ENCODE measurements around the gene CPSF6. TPM values are rescaled to one million over a fixed set of nuclear protein-coding genes. Genes with fewer than 3 reads are reported as not detected.

Gene CPSF6
- total and polyA plus RNA-seq, 12 donors = 13.2 to 52.0 (median 41.4) TPM

GRCh38 chr12:69278814-69279782, 39.7 kb downstream of the CPSF6 start:
- TF ChIP-seq CTCF (IDR thresholded peaks at IDR 0.05) (no peak), POLR2A (IDR thresholded peaks at IDR 0.05) (no peak)
- Histone ChIP-seq H3K27ac (no peak overlapping the region), H3K36me3 (replicated peaks in 1 of 2) (no peaks in the 10 kb centered on the region), H3K27me3 (no peaks in the 10 kb centered on the region), H3K9me3 (replicated peaks in 1 of 3) (no peaks in the 10 kb centered on the region), H3K4me3 (no peak overlapping the region), H3K4me1 (replicated peaks in 1 of 2) (peaks cover 17 to 21% of the 10 kb centered on the region in 2 donors)
- 89 to 92% (median 90%) methylated on average over 8 of the region's 8 CpGs for WGBS, 4 donors
- no peak for DNase-seq
- intact Hi-C loops (cut with DNase I) = no loop called here

GRCh38 chr12:69284131-69284530, 44.8 kb downstream of the CPSF6 start:
- Histone ChIP-seq H3K4me1 (replicated peaks in 1 of 2) (peaks cover 7 to 9% of the 10 kb centered on the region in 2 donors), H3K27ac (no peak overlapping the region), H3K36me3 (replicated peaks in 1 of 2) (no peaks in the 10 kb centered on the region), H3K4me3 (peak overlapping the region in 1 of 4 donors; percentile 15), H3K9me3 (replicated peaks in 1 of 3) (no peaks in the 10 kb centered on the region), H3K27me3 (no peaks in the 10 kb centered on the region)
- no peak for TF ChIP-seq POLR2A (IDR thresholded peaks at IDR 0.05)
- peak in 2 of 6 experiments; percentile 31 to 32 for TF ChIP-seq CTCF (IDR thresholded peaks at IDR 0.05)
- WGBS, 4 donors = 0 to 2% (median 1%) methylated on average over 18 to 19 of the region's 19 CpGs
- intact Hi-C loops (cut with DNase I) = no loop called here
- peak; percentile 76 to 89 (median 84) for DNase-seq

- 42 to 70% (median 63%) methylated on average over 3 of the region's 3 CpGs for WGBS, 4 donors
- no peaks in the 10 kb centered on the region for H3K36me3 ChIP-seq (replicated peaks in 1 of 2)
- no peaks in the 10 kb centered on the region for H3K9me3 ChIP-seq (replicated peaks in 1 of 3)
- no peak for TF ChIP-seq POLR2A (IDR thresholded peaks at IDR 0.05)
- H3K27ac ChIP-seq = no peak overlapping the region
- H3K27me3 ChIP-seq = no peaks in the 10 kb centered on the region
- intact Hi-C loops (cut with DNase I) = no loop called here
- no peak for DNase-seq
- H3K4me3 ChIP-seq = no peak overlapping the region
- peaks cover 7 to 9% of the 10 kb centered on the region in 2 donors for H3K4me1 ChIP-seq (replicated peaks in 1 of 2)
These were observed 48.2 kb downstream of the CPSF6 start for GRCh38 chr12:69287556-69287955.

- 20 to 38% (median 30%) methylated on average over 8 to 9 of the region's 9 CpGs for WGBS, 4 donors
- Histone ChIP-seq H3K36me3 (replicated peaks in 1 of 2) (no peaks in the 10 kb centered on the region), H3K4me3 (no peak overlapping the region), H3K27ac (no peak overlapping the region), H3K27me3 (no peaks in the 10 kb centered on the region), H3K9me3 (replicated peaks in 1 of 3) (no peaks in the 10 kb centered on the region), H3K4me1 (replicated peaks in 1 of 2) (no peaks in the 10 kb centered on the region)
- DNase-seq = peak; percentile 60 to 88 (median 68)
- TF ChIP-seq CTCF (IDR thresholded peaks at IDR 0.05) (peak; percentile 62 to 76 (median 68)), POLR2A (IDR thresholded peaks at IDR 0.05) (no peak)
- intact Hi-C loops (cut with DNase I) = no loop called here
These were observed 51.3 kb downstream of the CPSF6 start for GRCh38 chr12:69290545-69291277.
